ENCODE measurements around the gene PLCB1. TPM values are rescaled to one million over a fixed set of nuclear protein-coding genes. Genes with fewer than 3 reads are reported as not detected.
A peak's percentile ranks its signal among the peaks of the same experiment; 100 is the strongest.

Gene PLCB1
- total and polyA plus RNA-seq, 7 donors, result 1.5 to 10.7 (median 4.2) TPM

DNA sequence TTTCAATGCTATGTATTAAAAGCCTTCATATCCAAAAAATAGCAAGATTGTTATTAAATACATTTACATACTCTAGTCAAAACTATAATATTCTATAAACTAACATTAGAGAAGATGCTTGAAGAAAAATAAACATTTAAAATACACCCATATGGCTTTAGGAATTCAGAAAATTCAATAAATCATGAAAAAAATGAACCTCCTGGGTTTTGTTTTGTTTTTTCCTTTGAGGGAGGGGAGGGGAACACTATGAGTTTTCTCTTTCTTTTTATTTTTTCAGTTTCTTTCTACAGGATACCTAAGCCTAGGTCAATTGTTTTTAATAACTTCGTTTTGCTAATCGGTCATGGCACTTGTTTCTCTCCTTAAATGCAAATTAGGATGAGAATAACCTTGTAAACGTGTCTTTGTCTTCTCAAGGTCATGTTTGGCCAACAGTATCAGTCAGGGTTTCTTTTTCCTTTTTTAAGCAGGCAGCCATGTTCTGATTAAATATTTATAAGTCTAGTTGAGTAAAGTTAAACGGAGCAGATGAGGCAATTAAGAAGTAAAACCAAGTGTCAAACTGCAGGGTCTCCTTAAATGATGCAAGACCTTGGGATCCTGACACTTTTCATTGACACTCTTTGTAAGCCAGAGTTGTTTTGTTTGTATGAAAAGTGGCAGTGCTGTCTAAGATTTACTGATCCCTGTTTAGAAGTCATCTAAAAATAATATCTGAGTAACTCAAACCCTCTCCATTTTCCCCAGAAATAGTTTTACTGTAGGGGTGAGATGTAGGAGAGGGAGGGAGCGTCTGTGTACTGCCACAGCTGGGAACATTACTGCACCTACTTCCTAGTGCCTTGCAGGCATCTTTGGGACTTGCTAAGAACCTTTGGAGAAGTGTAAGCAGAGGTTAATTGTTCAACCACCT, 392.3 kb downstream of the PLCB1 start:
- no peak overlapping the region for H3K27ac ChIP-seq
- no peaks in the 10 kb centered on the region for H3K36me3 ChIP-seq (ENCODE audit: insufficient read depth in 1 of 2, low read depth in 1 of 2)
- no peaks in the 10 kb centered on the region for H3K27me3 ChIP-seq (ENCODE audit: insufficient read depth in 3 of 3, low read length in 2 of 3)
- ATAC-seq (peak in 1 of 4 donors; percentile 36), DNase-seq (no peak)
- TF ChIP-seq, protein P1, sequence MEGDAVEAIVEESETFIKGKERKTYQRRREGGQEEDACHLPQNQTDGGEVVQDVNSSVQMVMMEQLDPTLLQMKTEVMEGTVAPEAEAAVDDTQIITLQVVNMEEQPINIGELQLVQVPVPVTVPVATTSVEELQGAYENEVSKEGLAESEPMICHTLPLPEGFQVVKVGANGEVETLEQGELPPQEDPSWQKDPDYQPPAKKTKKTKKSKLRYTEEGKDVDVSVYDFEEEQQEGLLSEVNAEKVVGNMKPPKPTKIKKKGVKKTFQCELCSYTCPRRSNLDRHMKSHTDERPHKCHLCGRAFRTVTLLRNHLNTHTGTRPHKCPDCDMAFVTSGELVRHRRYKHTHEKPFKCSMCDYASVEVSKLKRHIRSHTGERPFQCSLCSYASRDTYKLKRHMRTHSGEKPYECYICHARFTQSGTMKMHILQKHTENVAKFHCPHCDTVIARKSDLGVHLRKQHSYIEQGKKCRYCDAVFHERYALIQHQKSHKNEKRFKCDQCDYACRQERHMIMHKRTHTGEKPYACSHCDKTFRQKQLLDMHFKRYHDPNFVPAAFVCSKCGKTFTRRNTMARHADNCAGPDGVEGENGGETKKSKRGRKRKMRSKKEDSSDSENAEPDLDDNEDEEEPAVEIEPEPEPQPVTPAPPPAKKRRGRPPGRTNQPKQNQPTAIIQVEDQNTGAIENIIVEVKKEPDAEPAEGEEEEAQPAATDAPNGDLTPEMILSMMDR (IDR thresholded peaks at IDR 0.05), result no peak
- intact Hi-C loops (cut with DNase I), result no loop called here
- peaks cover 3% of the 10 kb centered on the region for H3K4me1 ChIP-seq
- no peak overlapping the region for H3K4me3 ChIP-seq
- no peaks in the 10 kb centered on the region for H3K9me3 ChIP-seq
- WGBS, 3 donors, result 38 to 51% (median 45%) methylated on average over 5 of the region's 5 CpGs

DNA sequence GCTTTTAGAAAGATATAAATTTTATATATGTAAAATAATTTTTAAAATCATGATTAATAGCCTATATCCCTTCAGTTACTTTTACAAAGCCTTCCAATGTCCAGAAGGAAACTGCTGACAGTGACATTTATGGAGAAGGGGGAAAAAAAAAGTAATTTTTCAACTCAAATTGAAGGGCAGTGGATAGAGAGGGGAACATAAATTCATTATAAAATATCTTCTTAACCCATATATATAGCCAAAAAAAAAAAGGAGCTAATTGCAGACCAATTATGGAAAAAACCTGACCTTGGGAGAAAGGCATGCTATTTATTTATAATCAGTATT, 392.9 kb downstream of the PLCB1 start:
- Histone ChIP-seq H3K4me3 (no peak overlapping the region), H3K9me3 (no peaks in the 10 kb centered on the region), H3K4me1 (peaks cover 3% of the 10 kb centered on the region), H3K36me3 (ENCODE audit: insufficient read depth in 1 of 2, low read depth in 1 of 2) (no peaks in the 10 kb centered on the region), H3K27ac (no peak overlapping the region), H3K27me3 (ENCODE audit: insufficient read depth in 3 of 3, low read length in 2 of 3) (no peaks in the 10 kb centered on the region)
- TF ChIP-seq, protein P1 (IDR thresholded peaks at IDR 0.05), result no peak
- no peak for ATAC-seq
- no peak for DNase-seq
- intact Hi-C loops (cut with DNase I), result no loop called here

DNA sequence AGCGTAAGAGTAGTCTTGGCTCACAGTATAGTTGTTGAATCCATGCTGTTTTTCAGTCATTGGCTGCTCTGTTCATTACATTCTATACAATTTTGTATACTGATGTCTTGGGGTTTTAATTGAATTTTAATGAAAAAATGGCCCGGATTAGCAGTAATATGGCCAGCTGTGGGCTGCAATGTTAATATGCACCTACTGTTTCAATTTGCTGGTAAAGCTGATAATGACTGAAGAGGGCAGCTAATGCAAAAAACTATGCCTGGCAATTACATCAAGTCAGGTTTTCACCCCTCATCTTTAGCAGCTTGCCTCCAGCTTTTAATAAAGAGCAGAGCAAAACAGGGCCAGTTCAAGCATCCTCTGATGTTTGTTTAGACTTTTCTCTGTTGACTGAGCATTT, 394.5 kb downstream of the PLCB1 start:
- ATAC-seq (no peak), DNase-seq (no peak)
- no peak overlapping the region for H3K4me3 ChIP-seq
- H3K27me3 ChIP-seq (ENCODE audit: insufficient read depth in 3 of 3, low read length in 2 of 3), result no peaks in the 10 kb centered on the region
- no peak overlapping the region for H3K27ac ChIP-seq
- TF ChIP-seq, protein P1 (IDR thresholded peaks at IDR 0.05), result no peak
- intact Hi-C loops (cut with DNase I), result no loop called here
- peaks cover 3% of the 10 kb centered on the region for H3K4me1 ChIP-seq
- no peaks in the 10 kb centered on the region for H3K36me3 ChIP-seq (ENCODE audit: insufficient read depth in 1 of 2, low read depth in 1 of 2)
- no peaks in the 10 kb centered on the region for H3K9me3 ChIP-seq
- 90 to 94% (median 94%) methylated on average over 2 of the region's 2 CpGs for WGBS, 3 donors

DNA sequence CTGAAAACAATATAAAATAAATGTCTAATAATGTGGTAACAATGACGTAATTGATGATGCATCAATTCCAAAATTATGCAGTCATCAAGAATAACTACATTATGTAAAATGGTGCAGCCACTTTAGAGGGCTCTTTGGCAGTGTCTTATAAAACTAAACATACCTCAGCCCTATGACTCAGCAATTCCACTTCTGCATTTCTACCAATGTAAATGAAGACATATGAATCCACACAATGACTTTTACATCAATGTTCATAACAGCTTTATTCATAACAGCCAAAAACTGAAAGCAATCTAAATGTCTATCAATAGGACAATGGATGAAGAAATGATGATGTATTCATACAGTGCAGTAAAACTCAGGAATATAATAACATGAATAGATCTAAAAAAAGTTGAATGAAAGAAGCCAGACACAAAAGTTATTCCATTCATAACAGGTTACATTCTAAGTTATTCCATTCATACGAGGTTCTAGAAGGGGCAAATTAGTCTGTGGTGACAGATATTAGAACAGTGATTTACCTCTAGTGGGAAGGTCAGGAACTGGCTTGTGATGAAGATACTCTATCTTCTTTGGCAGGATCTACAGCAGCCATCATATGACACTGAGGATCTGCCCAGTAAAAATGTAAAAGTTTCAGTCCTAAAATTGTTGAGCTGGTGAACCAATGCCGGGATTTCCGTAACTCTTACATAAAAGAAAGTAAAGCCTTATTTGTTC, 396.1 kb downstream of the PLCB1 start:
- H3K27ac ChIP-seq, result no peak overlapping the region
- intact Hi-C loops (cut with DNase I), result no loop called here
- H3K4me3 ChIP-seq, result no peak overlapping the region
- DNase-seq (no peak), ATAC-seq (no peak)
- H3K36me3 ChIP-seq (ENCODE audit: insufficient read depth in 1 of 2, low read depth in 1 of 2), result no peaks in the 10 kb centered on the region
- WGBS, 3 donors, result 56 to 70% (median 64%) methylated on average over 4 of the region's 4 CpGs
- no peaks in the 10 kb centered on the region for H3K27me3 ChIP-seq (ENCODE audit: insufficient read depth in 3 of 3, low read length in 2 of 3)
- no peaks in the 10 kb centered on the region for H3K9me3 ChIP-seq
- peaks cover 3% of the 10 kb centered on the region for H3K4me1 ChIP-seq
- TF ChIP-seq, protein P1 (IDR thresholded peaks at IDR 0.05), result no peak
